Fibroblast of pulmonary artery (primary cell): ENCODE results near the gene GADL1.

Source experiments
- DNase-seq: peaks from one replicate; pipeline ENCODE4 v3.0.0-alpha.2; 2010; ENCODE audit warnings: low read depth
- H3K4me3 ChIP-seq: replicated peaks from 2 replicates; pipeline ENCODE4 v1.5.1; 2011; ENCODE audit warnings: low read depth, mild to moderate bottlenecking, control low read depth, low read length, moderate library complexity
- CTCF ChIP-seq: IDR thresholded peaks from 2 replicates; pipeline ENCODE4 v1.5.1; 2011; ENCODE audit warnings: mild to moderate bottlenecking, control low read depth, low read length, inconsistent platforms; ENCODE audit errors: missing control alignments

Gene GADL1

GRCh38 chr3:30913176-30913575 lies 18.7 kb upstream of the GADL1 start:
- H3K4me3 ChIP-seq: no peak overlapping the region
- peak; percentile 29 for DNase-seq
- TF ChIP-seq CTCF: no peak

DNA sequence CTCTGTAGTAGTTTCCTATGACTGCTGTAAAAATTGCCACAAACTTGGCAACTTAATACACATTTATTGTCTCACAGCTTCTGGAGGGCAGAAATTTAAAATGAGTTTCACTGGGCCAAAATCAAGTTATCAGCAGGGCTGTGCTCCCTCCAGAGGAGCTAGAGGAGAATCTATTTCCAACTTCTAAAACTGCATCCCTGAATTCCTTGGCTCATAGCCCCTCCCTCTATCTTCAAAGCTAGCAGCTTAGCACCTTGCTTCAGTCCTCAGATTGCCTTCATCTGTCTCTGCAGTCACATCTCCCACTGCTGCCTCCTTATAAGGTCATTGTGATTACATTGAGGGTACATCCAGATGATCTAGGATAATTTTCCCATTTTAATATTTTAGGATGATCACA lies 17.8 kb upstream of the GADL1 start:
- no peak overlapping the region for H3K4me3 ChIP-seq
- no peak for DNase-seq
- TF ChIP-seq CTCF: no peak

DNA sequence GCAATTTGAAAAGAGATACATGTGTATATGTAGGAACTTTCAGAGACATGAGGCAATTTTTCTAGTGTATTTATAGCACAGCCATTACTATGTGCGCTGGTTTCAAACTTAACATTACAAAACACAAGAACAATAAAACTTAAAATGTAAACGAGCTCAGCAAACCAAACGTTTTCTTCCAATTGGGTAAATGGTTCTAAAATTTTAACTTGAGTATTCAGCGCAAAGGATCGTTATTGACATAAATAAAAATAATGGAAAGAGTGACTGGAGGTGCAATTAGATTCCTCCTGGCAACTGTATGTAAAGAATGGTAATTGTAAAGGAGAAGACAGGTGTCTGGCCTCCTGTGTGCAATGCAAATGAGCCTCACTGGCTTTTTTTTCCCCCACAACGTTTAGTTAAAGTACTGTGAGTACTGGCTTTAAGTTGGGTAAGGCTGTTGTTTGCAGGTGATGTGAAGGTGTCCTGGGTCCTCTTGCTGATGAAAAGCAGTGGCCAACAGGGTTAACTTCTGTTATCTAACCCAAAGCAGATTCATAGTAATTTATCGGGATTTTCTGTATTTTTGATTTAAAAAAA lies 14.1 kb upstream of the GADL1 start:
- H3K4me3 ChIP-seq: no peak overlapping the region
- no peak for DNase-seq
- no peak for TF ChIP-seq CTCF

DNA sequence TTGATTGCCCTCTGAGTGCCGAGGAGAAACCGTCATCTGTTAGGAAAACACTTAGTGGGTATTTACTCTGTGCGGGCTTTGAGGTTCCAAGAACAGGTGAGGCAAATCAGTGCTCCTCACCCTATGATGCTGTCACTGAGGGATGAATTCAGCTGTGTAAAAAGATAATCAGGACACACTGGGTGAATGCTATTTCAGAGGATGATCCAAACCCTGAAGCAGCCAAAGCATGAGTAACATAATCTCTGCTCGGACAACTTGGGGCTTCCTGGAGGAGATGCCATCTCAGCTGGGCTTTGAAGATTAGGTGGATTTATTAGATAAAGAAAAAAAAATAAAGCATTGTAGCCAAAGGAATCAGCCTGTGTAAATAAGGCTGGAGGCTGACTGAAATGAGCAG lies 10.5 kb upstream of the GADL1 start:
- no peak for TF ChIP-seq CTCF
- H3K4me3 ChIP-seq: no peak overlapping the region
- no peak for DNase-seq

- no peak for DNase-seq
- no peak overlapping the region for H3K4me3 ChIP-seq
- TF ChIP-seq CTCF: no peak
Measured at GRCh38 chr3:30895329-30895728, 868 bp upstream of the GADL1 start.

DNA sequence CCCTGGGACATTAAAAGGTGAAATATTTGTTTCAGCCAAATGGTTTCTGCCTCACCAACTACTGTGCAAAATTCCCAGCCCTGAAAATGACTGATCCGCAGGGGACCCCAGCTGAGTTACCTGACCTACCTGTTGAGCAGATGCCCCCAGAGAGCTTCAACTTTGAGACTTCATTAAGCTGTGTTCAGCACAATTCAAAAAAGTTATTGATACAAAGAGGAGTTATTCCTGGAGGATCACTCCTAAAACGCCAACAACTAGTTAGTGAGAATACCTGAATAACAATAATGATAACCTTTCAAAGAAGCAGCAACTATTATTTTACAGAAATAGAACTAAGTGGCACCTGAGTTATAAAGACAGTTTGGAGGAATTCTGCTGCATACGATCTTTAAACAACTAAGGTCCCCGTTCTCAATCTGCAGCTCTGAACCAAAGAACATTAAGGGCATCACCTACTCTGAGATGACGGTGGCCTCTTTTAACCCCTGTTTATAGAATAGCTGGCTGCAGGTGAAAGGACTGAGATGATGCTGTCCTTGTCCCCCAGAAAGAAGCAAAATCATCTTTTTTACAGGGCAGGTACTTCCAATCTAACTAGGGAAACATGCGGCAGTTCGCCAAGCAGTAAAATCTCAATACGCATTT lies 659 bp downstream of the GADL1 start:
- no peak overlapping the region for H3K4me3 ChIP-seq
- TF ChIP-seq CTCF: no peak
- no peak for DNase-seq

GRCh38 chr3:30890907-30891306 lies 3.6 kb downstream of the GADL1 start:
- no peak for DNase-seq
- TF ChIP-seq CTCF: no peak
- H3K4me3 ChIP-seq: no peak overlapping the region
